ENCODE results near the gene TNRC18.
"Not testable (repeated sequence)": the region's sequence is repeated elsewhere in the genome, so short reads cannot be mapped to it uniquely, and the experiment has no call there.

The TNRC18 gene

GRCh38 chr7:5286933-5287332, 136.7 kb downstream of the TNRC18 start:
- no peaks in the 10 kb centered on the region for H3K9me3 Mint-ChIP-seq
- no peak overlapping the region for H3K4me3 Mint-ChIP-seq
- peaks cover 4% of the 10 kb centered on the region for H3K4me1 Mint-ChIP-seq
- no peaks in the 10 kb centered on the region for H3K27me3 Mint-ChIP-seq (ENCODE audit: low read depth, poor library complexity)
- H3K27ac Mint-ChIP-seq: no peak overlapping the region
- TF ChIP-seq CTCF (IDR thresholded peaks at IDR 0.05): no peak
- H3K36me3 Mint-ChIP-seq (ENCODE audit: low read depth): peaks cover 10% of the 10 kb centered on the region
- no peak for DNase-seq

GRCh38 chr7:5284304-5285281, 139.0 kb downstream of the TNRC18 start:
- Mint-ChIP-seq H3K4me1 (peaks cover 4% of the 10 kb centered on the region), H3K4me3 (peak overlapping the region; percentile 76), H3K27me3 (ENCODE audit: low read depth, poor library complexity) (peaks cover 20% of the 10 kb centered on the region), H3K27ac (no peak overlapping the region), H3K36me3 (ENCODE audit: low read depth) (peaks cover 4% of the 10 kb centered on the region), H3K9me3 (no peaks in the 10 kb centered on the region)
- peak; percentile 61 for DNase-seq
- peak; percentile 30 for TF ChIP-seq CTCF (IDR thresholded peaks at IDR 0.05)

- H3K4me3 Mint-ChIP-seq: peak overlapping the region; percentile 60
- H3K27me3 Mint-ChIP-seq (ENCODE audit: low read depth, poor library complexity): peaks cover 26% of the 10 kb centered on the region
- H3K4me1 Mint-ChIP-seq: peaks cover 4% of the 10 kb centered on the region
- TF ChIP-seq CTCF (IDR thresholded peaks at IDR 0.05): no peak
- peaks cover 3% of the 10 kb centered on the region for H3K36me3 Mint-ChIP-seq (ENCODE audit: low read depth)
- DNase-seq: peak; percentile 59
- no peak overlapping the region for H3K27ac Mint-ChIP-seq
- H3K9me3 Mint-ChIP-seq: no peaks in the 10 kb centered on the region
Observed at GRCh38 chr7:5283421-5284303, 140.0 kb downstream of the TNRC18 start.

- Mint-ChIP-seq H3K27me3 (ENCODE audit: low read depth, poor library complexity) (peaks cover 35% of the 10 kb centered on the region), H3K9me3 (no peaks in the 10 kb centered on the region), H3K36me3 (ENCODE audit: low read depth) (no peaks in the 10 kb centered on the region), H3K4me3 (peak within 1 kb of the TSS; percentile 60), H3K4me1 (peaks cover 4% of the 10 kb centered on the region), H3K27ac (no peak within 1 kb of the TSS)
- peak; percentile 66 for DNase-seq
- no peak for TF ChIP-seq CTCF (IDR thresholded peaks at IDR 0.05)
Observed at GRCh38 chr7:5282543-5283316, 140.9 kb downstream of the TNRC18 start, which contains the start of gene SLC29A4. Gene SLC29A4 (plus strand): TSS chr7:5282943. CDS start chr7:5287817, 4,874 bp downstream.

- not testable (repeated sequence) for H3K9me3 Mint-ChIP-seq; H3K27ac Mint-ChIP-seq; H3K4me1 Mint-ChIP-seq; H3K36me3 Mint-ChIP-seq (ENCODE audit: low read depth); DNase-seq
- Mint-ChIP-seq H3K4me3 (peak overlapping the region; percentile 61), H3K27me3 (ENCODE audit: low read depth, poor library complexity) (peaks cover 37% of the 10 kb centered on the region)
Observed at GRCh38 chr7:5281598-5282500, 141.8 kb downstream of the TNRC18 start.

All from nephron progenitor cell (in vitro differentiated cells).